ENCODE measurements around the gene HMX3. TPM values are rescaled to one million over a fixed set of nuclear protein-coding genes. Genes with fewer than 3 reads are reported as not detected.
"Not testable (repeated sequence)": the region's sequence is repeated elsewhere in the genome, so short reads cannot be mapped to it uniquely, and the experiment has no call there.

HMX3 gene
- total RNA-seq, 2 donors from 2014 or later: not detected

- WGBS, 2 donors: 95 to 98% methylated on average over 4 of the region's 4 CpGs
- Histone ChIP-seq H3K36me3 (replicated peaks in 1 of 2; ENCODE audit: insufficient read depth in 1 of 2, low read depth in 2 of 2) (no peaks in the 10 kb centered on the region), H3K4me3 (no peak overlapping the region), H3K27ac (no peak overlapping the region), H3K4me1 (no peaks in the 10 kb centered on the region), H3K9me3 (no peaks in the 10 kb centered on the region), H3K27me3 (no peaks in the 10 kb centered on the region)
- DNase-seq: no peak
- ATAC-seq: no peak
- TF ChIP-seq POLR2A (IDR thresholded peaks at IDR 0.05) (no peak), CTCF (IDR thresholded peaks at IDR 0.05) (no peak)
- intact Hi-C loops (cut with DNase I): no loop called here
These were observed 35.2 kb downstream of the HMX3 start for GRCh38 chr10:123170961-123171360.

- ATAC-seq; DNase-seq; H3K27ac ChIP-seq; H3K4me3 ChIP-seq; H3K9me3 ChIP-seq; H3K4me1 ChIP-seq; H3K36me3 ChIP-seq (replicated peaks in 1 of 2; ENCODE audit: insufficient read depth in 1 of 2, low read depth in 2 of 2); H3K27me3 ChIP-seq; intact Hi-C loops (cut with DNase I): not testable (repeated sequence)
- WGBS, 2 donors: 95 to 96% methylated on average over 10 of the region's 10 CpGs
These were observed 35.8 kb downstream of the HMX3 start for GRCh38 chr10:123171616-123172015.

- WGBS, 2 donors: 72 to 80% methylated on average over 9 of the region's 9 CpGs
- intact Hi-C loops (cut with DNase I): no loop called here
- no peaks in the 10 kb centered on the region for H3K9me3 ChIP-seq
These were observed 39.9 kb downstream of the HMX3 start for GRCh38 chr10:123175389-123176387.

GRCh38 chr10:123178390-123178789, 42.6 kb downstream of the HMX3 start:
- DNase-seq; H3K4me1 ChIP-seq; H3K36me3 ChIP-seq (replicated peaks in 1 of 2; ENCODE audit: insufficient read depth in 1 of 2, low read depth in 2 of 2); ATAC-seq; intact Hi-C loops (cut with DNase I); H3K9me3 ChIP-seq; H3K4me3 ChIP-seq; H3K27me3 ChIP-seq; H3K27ac ChIP-seq: not testable (repeated sequence)
- 87 to 95% methylated on average over 4 of the region's 4 CpGs for WGBS, 2 donors

More at GRCh38 chr10:123175389-123176387, 39.9 kb downstream of the HMX3 start:
- Histone ChIP-seq H3K4me3 (no peak overlapping the region), H3K4me1 (no peaks in the 10 kb centered on the region), H3K36me3 (replicated peaks in 1 of 2; ENCODE audit: insufficient read depth in 1 of 2, low read depth in 2 of 2) (no peaks in the 10 kb centered on the region), H3K27ac (no peak overlapping the region), H3K27me3 (no peaks in the 10 kb centered on the region)
- DNase-seq: no peak
- ATAC-seq: no peak
- no peak for TF ChIP-seq POLR2A (IDR thresholded peaks at IDR 0.05)

- no peaks in the 10 kb centered on the region for H3K27me3 ChIP-seq
- 90 to 91% methylated on average over 7 of the region's 7 CpGs for WGBS, 2 donors
- ATAC-seq: no peak
These were observed 44.6 kb downstream of the HMX3 start for GRCh38 chr10:123180101-123181090.

More at GRCh38 chr10:123180101-123181090, 44.6 kb downstream of the HMX3 start:
- H3K36me3 ChIP-seq (replicated peaks in 1 of 2; ENCODE audit: insufficient read depth in 1 of 2, low read depth in 2 of 2): no peaks in the 10 kb centered on the region
- TF ChIP-seq POLR2A (IDR thresholded peaks at IDR 0.05): no peak
- no peak for TF ChIP-seq CTCF (IDR thresholded peaks at IDR 0.05)
- no peak for DNase-seq
- no peaks in the 10 kb centered on the region for H3K9me3 ChIP-seq
- H3K4me3 ChIP-seq: no peak overlapping the region
- intact Hi-C loops (cut with DNase I): no loop called here
- H3K4me1 ChIP-seq: no peaks in the 10 kb centered on the region
- H3K27ac ChIP-seq: no peak overlapping the region
